Panc1 (cell line): ENCODE measurements around the gene RIPK3. TPM values are rescaled to one million over a fixed set of nuclear protein-coding genes. Genes with fewer than 3 reads are reported as not detected.
A peak's percentile ranks its signal among the peaks of the same experiment; 100 is the strongest.

ENCODE experiments used
- ATAC-seq: fragments of 200-7000 bp; cut with Tn5 transposase; 2 replicates; pipeline ENCODE4 v1.9.1; 2020; ENCODE audit warnings: mild to moderate bottlenecking, moderate library complexity
- BruUV-seq: library from RNA; stranded (reverse); fragments of 400-500 nt; replicated peaks from 2 replicates; lab custom pipeline; 2021; lab: Mats Ljungman, UMichigan
- CTCF ChIA-PET: fragments of 300-600 bp; sonication (Branson Sonifier 250); formaldehyde crosslinking; loops from one replicate; lab custom pipeline; 2022; ENCODE audit warnings: antibody characterized with exemption; lab: Charles Lee
- POLR2A ChIA-PET: fragments of 300-600 bp; sonication (Branson Sonifier 250); formaldehyde crosslinking; loops from one replicate; lab custom pipeline; 2022; ENCODE audit warnings: antibody characterized with exemption; lab: Charles Lee
- DNase-seq: peaks from one replicate; pipeline ENCODE4 v3.0.0-alpha.2; 2010; ENCODE audit warnings: low read depth, low spot score
- H3K27ac ChIP-seq: 2 replicates; pipeline ENCODE4 v1.5.1; 2011; ENCODE audit warnings: mild to moderate bottlenecking, low read length, inconsistent platforms
- H3K27me3 ChIP-seq: fragments of 200-500 bp; sonication (Bioruptor generic); 2 replicates; pipeline ENCODE4 v1.6.0; 2014; ENCODE audit warnings: low read length, inconsistent platforms; ENCODE audit not compliant: control insufficient read depth, insufficient read depth
- H3K36me3 ChIP-seq: fragments of 200-500 bp; sonication (Bioruptor generic); 2 replicates; pipeline ENCODE4 v1.5.1; 2014; ENCODE audit warnings: inconsistent platforms, mild to moderate bottlenecking, low read length, moderate library complexity; ENCODE audit not compliant: control insufficient read depth, insufficient read depth
- H3K4me1 ChIP-seq: 2 replicates; pipeline ENCODE4 v1.5.1; 2011; ENCODE audit warnings: inconsistent platforms, mild to moderate bottlenecking, low read length, moderate library complexity; ENCODE audit not compliant: control insufficient read depth, insufficient read depth
- H3K4me3 ChIP-seq, 2 experiments: 2 replicates each; pipeline ENCODE4 v1.5.1; 2011 to 2012; ENCODE audit warnings: low read depth in 2 of 2, low read length in 2 of 2, mild to moderate bottlenecking in 2 of 2, inconsistent platforms in 1 of 2, moderate library complexity in 1 of 2
- H3K9me3 ChIP-seq: fragments of 200-500 bp; sonication (Bioruptor generic); 2 replicates; pipeline ENCODE4 v1.5.1; 2014; ENCODE audit warnings: low read depth, mild to moderate bottlenecking, inconsistent platforms, low read length, moderate library complexity; ENCODE audit not compliant: control insufficient read depth, insufficient read depth
- POLR2AphosphoS5 ChIP-seq: IDR thresholded peaks from 2 replicates; pipeline ENCODE4 v1.6.1; 2012; ENCODE audit warnings: mild to moderate bottlenecking, low read depth, low read length, moderate library complexity
- SIN3A ChIP-seq: IDR thresholded peaks from 2 replicates; pipeline ENCODE4 v1.6.1; 2012; ENCODE audit warnings: low read depth, mild to moderate bottlenecking, low read length, moderate library complexity, borderline replicate concordance; ENCODE audit not compliant: insufficient read depth
- TCF7L2 ChIP-seq: IDR thresholded peaks from 2 replicates; pipeline ENCODE4 v1.6.1; 2011; ENCODE audit warnings: mild to moderate bottlenecking, low read depth, low read length, inconsistent platforms
- in situ Hi-C: cut with HindIII; loops from 2 replicates; pipeline ENCODE4 v1.10.0; 2016; ENCODE audit warnings: low sequenced_read_pairs, low pct_unique_long_range_greater_than_20kb
- intact Hi-C: fragments of 100-400 bp; cut with micrococcal nuclease; formaldehyde crosslinking; loops from one replicate; pipeline ENCODE4 v1.10.0; 2022; ENCODE audit not compliant: unreplicated experiment
- total RNA-seq: library from RNA; stranded (reverse); gene quantifications from one replicate; pipeline ENCODE4 v1.2.1, GENCODE V29; 2021; ENCODE audit not compliant: unreplicated experiment
- TF ChIP-seq, protein P1 (sequence below): fragments of 450-650 bp; IDR thresholded peaks from 2 replicates; pipeline ENCODE4 v1.5.1; 2017; ENCODE audit warnings: mild to moderate bottlenecking
- TF ChIP-seq, protein P2 (sequence below), 2 experiments: IDR thresholded peaks; 2 replicates each; pipeline ENCODE4 v1.6.1; 2011 to 2012; ENCODE audit warnings: low read depth in 2 of 2, control low read depth in 1 of 2, low read length in 1 of 2, mild to moderate bottlenecking in 1 of 2, moderate library complexity in 1 of 2; ENCODE audit not compliant: insufficient read depth in 1 of 2

The RIPK3 gene
- total RNA-seq, 1 experiment from 2014 or later: not detected

DNA sequence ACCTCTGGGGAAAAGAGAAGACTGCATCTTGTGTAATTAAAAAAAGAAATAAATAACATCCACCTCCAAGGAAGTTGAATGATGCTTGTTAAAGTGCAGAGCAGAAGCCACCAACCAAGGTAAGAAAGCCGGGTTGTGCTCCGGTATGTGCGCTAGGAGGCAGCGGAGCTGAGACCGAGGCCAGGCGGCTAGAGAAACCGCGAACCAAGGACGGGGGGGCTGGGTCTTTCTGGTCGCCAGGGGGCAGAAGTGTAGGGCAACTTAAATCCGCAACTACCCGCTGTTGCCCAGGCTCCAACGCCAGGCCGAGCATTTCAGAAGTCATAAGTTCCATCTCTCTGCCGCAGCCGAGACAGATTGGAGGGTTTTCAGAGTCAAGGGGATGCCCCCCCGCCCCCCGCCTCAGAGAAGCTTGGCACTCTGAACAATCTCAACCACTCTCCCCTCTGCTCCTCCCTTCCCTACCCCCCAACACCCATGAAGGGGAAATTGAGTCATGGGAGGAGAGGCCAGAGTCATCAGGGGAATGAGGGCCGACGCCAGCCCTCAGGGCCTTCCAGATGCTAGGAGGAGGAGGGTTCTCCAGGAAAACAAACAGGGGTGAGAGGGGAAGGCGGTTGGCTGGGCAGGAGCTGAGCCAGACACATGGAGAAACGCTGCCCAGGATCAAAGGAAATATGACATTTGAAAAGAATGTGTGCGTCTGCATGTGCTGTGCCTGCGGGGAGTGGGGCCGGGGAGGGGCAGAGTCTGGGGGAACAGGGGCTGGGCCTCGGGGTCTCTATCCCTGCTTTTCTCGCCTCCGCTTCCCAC, 26.0 kb upstream of the RIPK3 start:
- Histone ChIP-seq H3K4me1 (peaks cover 6% of the 10 kb centered on the region), H3K4me3 (peak overlapping the region; percentile 35 to 53), H3K9me3 (no peaks in the 10 kb centered on the region), H3K27ac (no peak overlapping the region), H3K36me3 (no peaks in the 10 kb centered on the region; the same call in 1 of the 2 replicates), H3K27me3 (no peaks in the 10 kb centered on the region)
- ATAC-seq (peak; percentile 82), DNase-seq (no peak)
- POLR2A ChIA-PET: interaction anchor here (0.7 to 1.2 kb wide), 4 partner anchors 17 to 69 kb away, joined by 3 to 20 read pairs (median 5); no protein-coding TSS in a partner anchor
- BruUV-seq: no TSS peak
- in situ Hi-C loops (no loop called here), intact Hi-C loops (loop anchor here (1.0 kb wide), 1 partner anchor 65 kb away; no protein-coding TSS in a partner anchor)
- TF ChIP-seq, protein P1, sequence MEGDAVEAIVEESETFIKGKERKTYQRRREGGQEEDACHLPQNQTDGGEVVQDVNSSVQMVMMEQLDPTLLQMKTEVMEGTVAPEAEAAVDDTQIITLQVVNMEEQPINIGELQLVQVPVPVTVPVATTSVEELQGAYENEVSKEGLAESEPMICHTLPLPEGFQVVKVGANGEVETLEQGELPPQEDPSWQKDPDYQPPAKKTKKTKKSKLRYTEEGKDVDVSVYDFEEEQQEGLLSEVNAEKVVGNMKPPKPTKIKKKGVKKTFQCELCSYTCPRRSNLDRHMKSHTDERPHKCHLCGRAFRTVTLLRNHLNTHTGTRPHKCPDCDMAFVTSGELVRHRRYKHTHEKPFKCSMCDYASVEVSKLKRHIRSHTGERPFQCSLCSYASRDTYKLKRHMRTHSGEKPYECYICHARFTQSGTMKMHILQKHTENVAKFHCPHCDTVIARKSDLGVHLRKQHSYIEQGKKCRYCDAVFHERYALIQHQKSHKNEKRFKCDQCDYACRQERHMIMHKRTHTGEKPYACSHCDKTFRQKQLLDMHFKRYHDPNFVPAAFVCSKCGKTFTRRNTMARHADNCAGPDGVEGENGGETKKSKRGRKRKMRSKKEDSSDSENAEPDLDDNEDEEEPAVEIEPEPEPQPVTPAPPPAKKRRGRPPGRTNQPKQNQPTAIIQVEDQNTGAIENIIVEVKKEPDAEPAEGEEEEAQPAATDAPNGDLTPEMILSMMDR: peak; percentile 89
- TF ChIP-seq TCF7L2 (peak; percentile 57), SIN3A (no peak), POLR2AphosphoS5 (no peak)
- TF ChIP-seq, protein P2, sequence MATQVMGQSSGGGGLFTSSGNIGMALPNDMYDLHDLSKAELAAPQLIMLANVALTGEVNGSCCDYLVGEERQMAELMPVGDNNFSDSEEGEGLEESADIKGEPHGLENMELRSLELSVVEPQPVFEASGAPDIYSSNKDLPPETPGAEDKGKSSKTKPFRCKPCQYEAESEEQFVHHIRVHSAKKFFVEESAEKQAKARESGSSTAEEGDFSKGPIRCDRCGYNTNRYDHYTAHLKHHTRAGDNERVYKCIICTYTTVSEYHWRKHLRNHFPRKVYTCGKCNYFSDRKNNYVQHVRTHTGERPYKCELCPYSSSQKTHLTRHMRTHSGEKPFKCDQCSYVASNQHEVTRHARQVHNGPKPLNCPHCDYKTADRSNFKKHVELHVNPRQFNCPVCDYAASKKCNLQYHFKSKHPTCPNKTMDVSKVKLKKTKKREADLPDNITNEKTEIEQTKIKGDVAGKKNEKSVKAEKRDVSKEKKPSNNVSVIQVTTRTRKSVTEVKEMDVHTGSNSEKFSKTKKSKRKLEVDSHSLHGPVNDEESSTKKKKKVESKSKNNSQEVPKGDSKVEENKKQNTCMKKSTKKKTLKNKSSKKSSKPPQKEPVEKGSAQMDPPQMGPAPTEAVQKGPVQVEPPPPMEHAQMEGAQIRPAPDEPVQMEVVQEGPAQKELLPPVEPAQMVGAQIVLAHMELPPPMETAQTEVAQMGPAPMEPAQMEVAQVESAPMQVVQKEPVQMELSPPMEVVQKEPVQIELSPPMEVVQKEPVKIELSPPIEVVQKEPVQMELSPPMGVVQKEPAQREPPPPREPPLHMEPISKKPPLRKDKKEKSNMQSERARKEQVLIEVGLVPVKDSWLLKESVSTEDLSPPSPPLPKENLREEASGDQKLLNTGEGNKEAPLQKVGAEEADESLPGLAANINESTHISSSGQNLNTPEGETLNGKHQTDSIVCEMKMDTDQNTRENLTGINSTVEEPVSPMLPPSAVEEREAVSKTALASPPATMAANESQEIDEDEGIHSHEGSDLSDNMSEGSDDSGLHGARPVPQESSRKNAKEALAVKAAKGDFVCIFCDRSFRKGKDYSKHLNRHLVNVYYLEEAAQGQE (IDR thresholded peaks at IDR 0.05; ENCODE audit: insufficient read depth in 1 of 2, low read depth in 2 of 2, low read length in 1 of 2): no peak
- CTCF ChIA-PET: interaction anchor here (0.7 to 2.3 kb wide), 3 partner anchors 32 to 65 kb away, joined by 4 to 46 read pairs (median 7); partner anchors contain the start of gene KHNYN

DNA sequence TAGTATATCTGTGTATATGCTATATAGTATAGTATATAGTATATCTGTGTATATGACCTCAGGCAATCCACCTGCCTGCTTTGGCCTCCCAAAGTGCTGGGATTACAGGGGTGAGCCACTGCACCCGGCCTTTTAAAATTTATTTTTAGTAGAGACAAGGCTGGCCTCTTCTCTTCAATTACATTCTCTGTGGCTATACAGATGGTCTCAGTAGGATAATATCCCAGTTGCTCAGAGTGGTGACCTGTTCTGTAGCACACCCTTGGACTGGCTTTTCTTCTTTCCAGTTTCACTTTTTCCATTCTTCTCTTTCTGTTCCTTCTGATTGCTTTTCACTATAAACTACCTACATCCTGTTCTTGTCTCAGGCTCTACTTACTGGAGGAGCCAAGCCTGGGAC, 25.1 kb upstream of the RIPK3 start:
- intact Hi-C loops: loop anchor here (1.0 kb wide), 1 partner anchor 66 kb away; no protein-coding TSS in a partner anchor
- no peak overlapping the region for H3K4me3 ChIP-seq
- DNase-seq: no peak
- H3K36me3 ChIP-seq: no peaks in the 10 kb centered on the region; the same call in 1 of the 2 replicates
- H3K4me1 ChIP-seq: peaks cover 6% of the 10 kb centered on the region
- no peak overlapping the region for H3K27ac ChIP-seq
- H3K27me3 ChIP-seq: no peaks in the 10 kb centered on the region
- no TSS peak for BruUV-seq
- ChIA-PET POLR2A (interaction anchor here (1.2 kb wide), 1 partner anchor 67 kb away, joined by 5 read pairs; no protein-coding TSS in a partner anchor), CTCF (interaction anchor here (1.6 to 2.3 kb wide), 2 partner anchors 31 to 66 kb away, joined by 7 to 46 read pairs; partner anchors contain the start of gene KHNYN)
- no peak for ATAC-seq
- TF ChIP-seq, protein P2 (IDR thresholded peaks at IDR 0.05; ENCODE audit: insufficient read depth in 1 of 2, low read depth in 2 of 2, low read length in 1 of 2): no peak
- TF ChIP-seq, protein P1: no peak
- no peak for TF ChIP-seq TCF7L2
- no peaks in the 10 kb centered on the region for H3K9me3 ChIP-seq
- in situ Hi-C loops: no loop called here
